ENCODE measurements around the gene TAAR9. TPM values are rescaled to one million over a fixed set of nuclear protein-coding genes. Genes with fewer than 3 reads are reported as not detected.

TAAR9 gene
- total RNA-seq, 1 donor from 2014 or later: not detected

DNA sequence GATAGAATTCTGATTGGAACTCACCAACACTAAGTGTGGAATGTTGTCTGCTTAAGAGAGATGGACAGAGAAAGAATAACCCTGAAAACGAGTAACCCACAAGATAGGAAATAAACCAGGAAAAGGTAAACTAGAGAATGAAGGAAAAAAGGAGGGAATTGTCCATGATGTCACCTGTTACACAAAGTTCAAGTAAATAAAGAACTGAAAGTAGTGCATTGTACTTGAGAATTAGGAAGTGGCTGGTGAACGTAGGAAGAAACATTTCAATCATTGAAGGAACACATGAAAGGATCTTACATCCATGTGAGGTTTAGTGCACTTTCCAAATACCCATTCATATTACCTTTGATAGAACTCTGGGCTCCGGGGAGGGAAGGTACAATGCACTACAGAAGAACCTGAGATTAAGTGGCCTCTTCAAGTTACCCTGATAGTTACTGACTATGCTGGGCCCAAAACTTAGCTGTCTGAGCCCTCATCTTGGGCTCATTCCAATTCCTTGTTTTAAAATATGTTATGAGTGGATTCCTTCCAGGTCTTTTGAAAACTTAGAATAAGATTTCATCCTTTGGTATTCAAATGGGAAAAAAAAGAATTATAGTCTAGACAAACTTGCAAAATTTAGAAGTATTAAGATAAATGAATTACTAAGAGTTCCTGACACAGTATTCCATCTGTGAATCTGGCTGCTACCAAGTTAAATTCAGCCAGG, 24.1 kb upstream of the TAAR9 start:
- TF ChIP-seq, protein P1, sequence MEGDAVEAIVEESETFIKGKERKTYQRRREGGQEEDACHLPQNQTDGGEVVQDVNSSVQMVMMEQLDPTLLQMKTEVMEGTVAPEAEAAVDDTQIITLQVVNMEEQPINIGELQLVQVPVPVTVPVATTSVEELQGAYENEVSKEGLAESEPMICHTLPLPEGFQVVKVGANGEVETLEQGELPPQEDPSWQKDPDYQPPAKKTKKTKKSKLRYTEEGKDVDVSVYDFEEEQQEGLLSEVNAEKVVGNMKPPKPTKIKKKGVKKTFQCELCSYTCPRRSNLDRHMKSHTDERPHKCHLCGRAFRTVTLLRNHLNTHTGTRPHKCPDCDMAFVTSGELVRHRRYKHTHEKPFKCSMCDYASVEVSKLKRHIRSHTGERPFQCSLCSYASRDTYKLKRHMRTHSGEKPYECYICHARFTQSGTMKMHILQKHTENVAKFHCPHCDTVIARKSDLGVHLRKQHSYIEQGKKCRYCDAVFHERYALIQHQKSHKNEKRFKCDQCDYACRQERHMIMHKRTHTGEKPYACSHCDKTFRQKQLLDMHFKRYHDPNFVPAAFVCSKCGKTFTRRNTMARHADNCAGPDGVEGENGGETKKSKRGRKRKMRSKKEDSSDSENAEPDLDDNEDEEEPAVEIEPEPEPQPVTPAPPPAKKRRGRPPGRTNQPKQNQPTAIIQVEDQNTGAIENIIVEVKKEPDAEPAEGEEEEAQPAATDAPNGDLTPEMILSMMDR (conservative IDR thresholded peaks at IDR 0.05; ENCODE audit: low read depth, low read length): no peak
- DNase-seq (ENCODE audit: low read depth): no peak
- H3K4me3 ChIP-seq (ENCODE audit: low read depth, low read length): peak overlapping the region; percentile 72

GRCh38 chr6:132515386-132515785, 22.7 kb upstream of the TAAR9 start:
- H3K4me3 ChIP-seq (ENCODE audit: low read depth, low read length): no peak overlapping the region
- DNase-seq (ENCODE audit: low read depth): no peak
- TF ChIP-seq, protein P1 (conservative IDR thresholded peaks at IDR 0.05; ENCODE audit: low read depth, low read length): no peak

DNA sequence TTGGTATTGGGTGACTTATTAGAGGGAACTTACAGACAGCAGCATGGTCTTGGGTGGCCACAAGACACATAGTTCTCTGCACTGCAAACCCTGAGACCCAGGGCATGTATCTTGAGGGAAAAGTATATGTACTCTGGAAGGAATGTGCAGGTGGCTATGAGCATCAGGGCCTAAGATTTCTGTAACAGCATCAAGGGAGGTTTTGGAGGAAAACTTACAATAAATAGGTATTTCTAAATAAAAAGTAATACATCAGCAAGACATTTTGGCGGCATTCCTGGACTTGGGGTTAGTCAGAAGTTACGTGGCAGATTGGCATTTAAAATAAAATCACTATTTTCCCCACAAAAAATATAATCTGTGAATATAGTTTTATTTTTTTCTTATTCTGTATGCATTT, 17.1 kb upstream of the TAAR9 start:
- no peak for DNase-seq (ENCODE audit: low read depth)
- H3K4me3 ChIP-seq (ENCODE audit: low read depth, low read length): no peak overlapping the region
- TF ChIP-seq, protein P1 (conservative IDR thresholded peaks at IDR 0.05; ENCODE audit: low read depth, low read length): no peak

- TF ChIP-seq, protein P1 (conservative IDR thresholded peaks at IDR 0.05; ENCODE audit: low read depth, low read length): no peak
- no peak overlapping the region for H3K4me3 ChIP-seq (ENCODE audit: low read depth, low read length)
- no peak for DNase-seq (ENCODE audit: low read depth)
Measured at GRCh38 chr6:132524646-132525045, 13.4 kb upstream of the TAAR9 start.

DNA sequence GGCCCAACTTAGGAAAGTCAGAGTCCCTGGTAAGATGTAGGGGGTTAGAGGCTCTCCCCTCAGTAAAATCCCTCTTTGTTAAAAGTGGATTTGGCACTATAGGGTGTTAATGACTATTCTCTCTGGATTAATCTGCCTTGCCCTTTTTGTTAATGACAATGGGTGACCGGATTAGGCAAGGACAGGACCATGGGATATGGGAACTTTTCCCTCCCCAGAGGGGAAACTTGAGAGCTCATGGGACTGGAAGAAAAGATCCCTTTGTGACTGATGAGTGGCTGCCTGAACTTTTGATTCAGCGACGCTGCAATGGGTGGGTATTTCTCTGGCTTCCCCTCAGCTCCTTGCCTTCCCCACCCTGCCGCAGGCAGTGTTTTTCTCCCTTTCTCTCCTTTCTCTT, 12.2 kb upstream of the TAAR9 start:
- no peak overlapping the region for H3K4me3 ChIP-seq (ENCODE audit: low read depth, low read length)
- DNase-seq (ENCODE audit: low read depth): no peak
- TF ChIP-seq, protein P1 (conservative IDR thresholded peaks at IDR 0.05; ENCODE audit: low read depth, low read length): no peak

DNA sequence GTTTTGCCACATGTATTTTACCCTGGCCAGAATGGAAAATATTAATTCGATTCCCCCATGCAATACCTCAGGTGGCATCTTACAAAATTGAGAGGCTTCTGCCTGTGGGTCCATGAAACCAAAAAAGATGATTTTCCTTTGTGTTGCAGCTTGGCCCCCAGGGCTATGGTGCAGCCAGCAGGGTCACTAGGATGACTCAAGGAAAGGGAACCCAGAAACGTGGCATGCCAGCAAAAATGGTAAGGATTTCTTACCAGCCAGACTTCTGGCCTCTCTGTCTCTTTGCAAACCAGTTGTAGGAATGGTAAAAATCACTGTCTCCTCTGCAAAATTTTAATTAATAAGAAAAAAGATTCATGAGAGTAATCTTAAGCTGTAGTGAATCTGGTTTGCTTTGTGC, 11.6 kb upstream of the TAAR9 start:
- TF ChIP-seq, protein P1 (conservative IDR thresholded peaks at IDR 0.05; ENCODE audit: low read depth, low read length): no peak
- H3K4me3 ChIP-seq (ENCODE audit: low read depth, low read length): no peak overlapping the region
- no peak for DNase-seq (ENCODE audit: low read depth)

DNA sequence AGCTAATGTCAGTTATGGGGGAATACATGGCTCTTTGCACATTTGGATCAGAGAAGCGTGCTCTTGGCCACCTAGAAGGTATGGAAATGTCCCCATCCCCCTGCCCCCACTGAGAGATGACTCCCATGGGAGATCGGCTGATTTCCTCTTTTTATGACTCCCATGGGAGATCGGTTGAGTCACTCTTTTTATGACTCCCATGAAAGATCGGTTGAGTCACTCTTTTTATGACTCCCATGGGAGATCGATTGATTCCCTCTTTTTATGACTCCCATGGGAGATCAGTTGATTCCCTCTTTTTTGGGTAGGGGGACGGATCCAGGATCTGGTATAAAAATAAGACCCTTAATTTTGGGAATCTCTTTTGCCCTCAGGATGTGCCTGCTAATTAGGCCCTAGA, 10.3 kb upstream of the TAAR9 start:
- TF ChIP-seq, protein P1 (conservative IDR thresholded peaks at IDR 0.05; ENCODE audit: low read depth, low read length): no peak
- no peak for DNase-seq (ENCODE audit: low read depth)
- H3K4me3 ChIP-seq (ENCODE audit: low read depth, low read length): no peak overlapping the region
